Activated CD4-positive, CD25-positive, alpha-beta regulatory T cell (primary cell): ENCODE results near the gene MAPKAPK3.
A peak's percentile ranks its signal among the peaks of the same experiment; 100 is the strongest.

Experiments used
- DNase-seq, 4 experiments: peaks; one replicate each; lab custom pipeline; 2025; lab: John Stamatoyannopoulos, UW

Gene MAPKAPK3

DNA sequence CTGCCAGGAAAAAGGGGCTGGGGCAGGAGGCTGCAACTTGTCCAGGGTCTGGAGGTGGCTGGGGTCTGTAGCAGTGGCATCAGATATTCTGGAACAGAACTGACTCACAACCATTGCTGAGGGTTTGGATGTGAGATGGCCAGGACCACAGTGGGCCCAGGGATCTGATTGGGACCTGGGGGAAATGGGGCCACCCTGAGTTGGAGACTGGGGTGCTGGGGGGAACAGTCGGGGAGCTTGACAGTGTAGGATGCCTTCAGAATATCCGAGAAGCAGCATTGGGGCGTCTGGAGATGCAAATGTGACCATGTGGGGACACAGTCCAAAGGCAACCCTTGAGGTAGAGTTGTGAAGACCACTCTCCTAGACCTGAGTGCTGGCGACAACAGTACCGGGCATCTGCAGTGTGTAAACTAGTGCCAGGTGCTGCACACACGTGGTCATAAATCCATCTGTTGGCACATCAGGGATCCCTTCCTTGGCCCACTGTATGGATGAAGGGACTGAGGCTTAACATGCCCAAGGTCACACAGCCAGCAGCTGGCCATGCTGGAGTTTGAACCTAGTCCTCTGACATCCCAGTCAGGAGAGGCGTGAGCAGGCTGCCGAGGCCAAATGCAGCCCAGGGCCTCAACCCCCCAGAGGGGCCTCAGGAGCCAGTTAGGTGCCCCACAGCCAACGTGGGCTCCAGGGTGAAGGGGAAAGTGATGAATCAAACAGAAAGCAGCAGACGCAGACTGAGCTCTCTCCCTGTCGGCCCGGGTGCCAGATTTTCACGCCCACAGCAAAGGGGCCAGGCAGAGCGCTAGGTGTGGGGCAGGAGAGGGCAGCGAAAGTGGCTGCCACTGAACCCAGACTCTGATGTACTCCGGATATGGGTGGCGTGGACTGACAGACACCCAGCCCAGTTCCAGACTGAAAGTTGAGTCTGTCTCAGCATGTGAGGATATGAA is 28.9 kb upstream of the MAPKAPK3 start:
- peak in 3 of 4 experiments; percentile 19 to 59 (median 44) for DNase-seq

DNA sequence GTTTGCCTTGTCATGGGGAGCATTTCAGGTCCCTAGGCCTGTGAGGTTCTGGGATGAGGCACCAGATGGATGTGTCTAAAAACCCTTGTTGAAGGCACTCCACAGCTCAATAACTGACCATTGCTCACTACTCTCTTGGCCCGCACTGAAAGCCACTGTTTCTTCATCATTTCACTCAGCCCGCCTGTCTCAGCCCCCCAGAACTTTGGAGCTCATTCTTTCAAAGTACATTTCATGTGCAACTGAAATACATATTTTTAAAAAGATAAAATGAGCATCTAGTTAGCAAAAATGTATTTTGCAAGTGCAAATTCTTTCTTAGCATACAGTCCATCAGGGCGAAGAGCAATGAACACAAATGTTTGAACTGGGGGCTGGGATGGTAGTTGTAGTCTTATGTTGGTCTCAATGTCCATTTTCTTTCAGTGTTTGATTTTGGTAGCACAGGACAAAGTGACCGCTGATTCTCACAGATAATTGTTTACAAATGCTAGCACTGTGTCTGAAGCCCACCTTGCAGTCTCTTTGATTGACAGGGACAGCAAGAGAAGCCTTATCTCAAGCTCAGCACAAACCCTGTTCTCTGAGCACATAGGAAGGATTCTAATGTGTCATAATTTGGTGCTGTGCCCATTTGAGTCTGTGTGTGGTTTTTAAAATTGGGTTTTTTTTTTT is 28.1 kb upstream of the MAPKAPK3 start:
- no peak for DNase-seq

DNA sequence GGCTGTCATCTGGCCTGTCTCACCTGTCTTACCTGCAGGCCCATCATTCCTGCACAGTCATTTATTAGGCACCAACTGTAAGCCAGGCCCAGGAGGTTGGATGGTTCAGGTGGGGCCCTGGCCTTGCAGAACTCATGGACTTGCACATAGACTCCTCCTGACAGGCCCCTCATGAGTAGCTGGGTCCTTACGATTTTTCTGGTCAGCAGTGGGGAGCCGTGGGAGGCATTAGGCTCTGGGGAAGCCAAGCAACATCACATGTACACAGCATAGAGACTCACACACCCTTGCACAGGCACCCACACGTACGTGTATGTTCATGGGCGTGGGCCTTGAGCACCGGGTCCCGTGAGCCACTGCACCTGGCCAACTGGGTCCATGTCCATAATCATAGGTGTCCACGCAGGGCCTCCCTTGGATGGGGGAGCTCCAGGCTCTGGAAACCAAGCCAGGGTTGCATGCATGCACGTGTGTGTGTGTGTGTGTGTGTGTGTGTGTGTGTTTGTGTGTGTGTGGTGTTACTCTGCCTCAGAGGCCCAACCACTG is 25.7 kb upstream of the MAPKAPK3 start:
- DNase-seq: no peak

DNA sequence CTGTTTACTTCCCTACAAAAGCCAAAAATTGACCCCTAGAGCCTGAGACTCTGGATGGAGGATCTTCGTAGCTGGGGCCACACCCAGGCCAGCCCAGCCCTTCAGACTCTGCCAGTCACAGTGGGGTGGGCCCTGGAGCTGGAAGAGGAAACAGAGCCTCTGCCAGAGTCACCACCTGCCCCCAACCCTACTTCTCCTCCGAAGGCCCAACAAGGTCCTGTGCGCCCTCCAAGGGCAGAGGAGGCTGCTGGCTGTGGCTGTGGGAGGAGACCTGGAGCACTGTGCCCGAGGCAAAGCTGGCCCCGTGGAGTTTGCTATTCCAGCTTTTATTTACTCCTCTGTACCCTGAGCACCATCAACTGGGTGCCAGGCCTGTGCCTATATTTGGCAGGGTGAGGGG is 24.4 kb upstream of the MAPKAPK3 start:
- no peak for DNase-seq

DNA sequence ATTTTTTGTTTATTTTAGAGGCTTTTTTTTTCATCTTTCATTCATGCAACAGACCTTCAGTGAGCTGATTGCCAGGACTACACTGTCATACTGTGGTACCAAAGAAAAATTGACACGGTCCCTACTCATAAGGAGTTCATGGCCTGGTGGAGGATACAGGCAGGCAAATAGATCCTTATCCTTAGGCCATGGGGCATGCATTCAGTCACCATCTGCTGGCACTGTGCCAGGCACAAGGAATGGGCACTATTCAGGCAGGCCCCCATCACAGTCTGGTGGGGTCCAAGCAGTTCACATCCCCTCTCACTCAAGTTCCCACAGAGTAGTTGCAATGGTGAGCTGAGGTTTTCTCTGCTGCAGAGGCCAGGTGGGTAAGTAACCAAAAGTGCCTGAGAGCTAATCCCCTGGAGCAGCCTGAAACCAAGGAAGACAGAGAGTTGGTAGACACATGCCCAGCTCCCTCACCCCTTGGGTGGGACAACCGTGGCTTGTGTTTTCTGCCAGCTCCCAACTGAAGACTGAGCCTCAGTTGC is 22.6 kb upstream of the MAPKAPK3 start:
- DNase-seq: no peak

DNA sequence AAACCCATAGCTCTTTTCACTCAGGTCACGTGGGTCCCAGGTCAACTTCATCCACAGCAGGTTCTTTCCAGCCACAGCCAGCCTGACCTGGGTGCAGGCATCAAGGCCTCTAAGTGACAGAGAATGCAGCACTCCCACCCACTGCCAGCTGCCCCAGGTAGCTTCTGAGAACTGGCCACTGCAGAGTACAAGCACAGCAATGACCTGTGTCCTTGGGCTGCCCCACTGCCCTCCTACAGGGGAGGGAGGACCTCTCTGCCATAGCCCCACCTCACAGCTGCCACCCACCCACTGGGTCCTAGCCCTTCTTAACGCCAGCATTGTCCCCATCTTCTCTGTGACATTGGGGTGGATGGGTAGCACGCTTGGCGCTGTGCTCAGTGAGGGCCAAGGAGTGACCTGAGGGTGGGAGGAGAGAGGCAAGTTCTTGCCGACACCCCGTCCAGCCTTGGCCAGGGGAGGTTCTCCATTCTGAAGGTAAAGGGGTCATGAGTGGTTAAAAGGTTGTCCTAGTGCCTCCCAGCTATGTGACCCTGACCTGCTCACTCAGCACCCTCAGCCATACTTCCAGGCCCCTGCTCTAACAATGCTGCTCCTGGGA is 17.7 kb upstream of the MAPKAPK3 start:
- no peak for DNase-seq

DNA sequence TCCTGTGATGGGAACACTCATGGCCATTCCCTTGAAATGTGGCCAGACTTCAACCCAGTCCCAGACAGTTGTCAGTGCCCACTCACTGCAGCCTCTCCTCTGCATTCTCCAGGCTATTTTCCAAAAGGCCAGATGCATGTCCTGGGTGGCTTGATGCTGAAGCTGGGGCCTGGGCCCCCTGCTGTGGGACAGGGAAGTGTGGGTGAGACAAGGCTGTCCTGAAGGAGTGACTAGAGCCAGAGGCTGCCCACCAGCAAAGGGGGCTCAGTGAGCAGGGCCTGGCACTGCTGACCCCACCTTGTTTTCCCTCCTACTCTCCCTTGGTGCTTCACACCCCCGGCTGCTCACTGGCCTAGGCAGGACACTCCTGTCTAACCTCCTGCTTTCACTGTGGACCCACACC is 17.2 kb upstream of the MAPKAPK3 start:
- no peak for DNase-seq

DNA sequence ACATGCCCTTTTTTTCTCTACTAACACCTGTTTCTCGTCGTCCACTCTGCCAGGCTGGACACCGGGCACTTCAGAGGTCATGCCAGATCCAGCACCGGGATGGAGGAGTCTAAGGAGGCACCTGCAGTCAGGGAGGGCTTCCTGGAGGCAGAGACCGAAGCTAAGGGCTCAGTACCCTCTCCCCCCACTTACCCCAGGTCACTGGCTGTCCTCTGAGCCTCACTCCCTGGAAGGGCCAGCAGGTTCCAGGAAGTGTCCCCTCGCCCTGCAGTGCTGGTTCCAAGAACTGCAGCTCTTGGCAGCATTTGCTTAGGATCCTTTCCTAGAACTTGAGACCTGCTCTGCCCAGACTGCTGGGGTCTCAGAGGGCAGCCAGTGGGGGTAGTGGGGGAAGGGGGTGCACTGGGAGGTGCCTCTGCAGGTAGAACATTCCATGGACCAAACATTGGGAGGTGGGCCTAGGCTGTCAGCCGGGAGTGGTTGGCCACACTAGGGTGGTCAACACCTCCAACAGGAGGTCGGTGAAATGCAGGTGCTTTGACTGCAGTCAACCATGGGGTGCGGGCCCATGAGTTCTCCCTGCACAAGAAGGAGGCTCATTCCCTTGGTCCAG is 16.7 kb upstream of the MAPKAPK3 start:
- DNase-seq: no peak

DNA sequence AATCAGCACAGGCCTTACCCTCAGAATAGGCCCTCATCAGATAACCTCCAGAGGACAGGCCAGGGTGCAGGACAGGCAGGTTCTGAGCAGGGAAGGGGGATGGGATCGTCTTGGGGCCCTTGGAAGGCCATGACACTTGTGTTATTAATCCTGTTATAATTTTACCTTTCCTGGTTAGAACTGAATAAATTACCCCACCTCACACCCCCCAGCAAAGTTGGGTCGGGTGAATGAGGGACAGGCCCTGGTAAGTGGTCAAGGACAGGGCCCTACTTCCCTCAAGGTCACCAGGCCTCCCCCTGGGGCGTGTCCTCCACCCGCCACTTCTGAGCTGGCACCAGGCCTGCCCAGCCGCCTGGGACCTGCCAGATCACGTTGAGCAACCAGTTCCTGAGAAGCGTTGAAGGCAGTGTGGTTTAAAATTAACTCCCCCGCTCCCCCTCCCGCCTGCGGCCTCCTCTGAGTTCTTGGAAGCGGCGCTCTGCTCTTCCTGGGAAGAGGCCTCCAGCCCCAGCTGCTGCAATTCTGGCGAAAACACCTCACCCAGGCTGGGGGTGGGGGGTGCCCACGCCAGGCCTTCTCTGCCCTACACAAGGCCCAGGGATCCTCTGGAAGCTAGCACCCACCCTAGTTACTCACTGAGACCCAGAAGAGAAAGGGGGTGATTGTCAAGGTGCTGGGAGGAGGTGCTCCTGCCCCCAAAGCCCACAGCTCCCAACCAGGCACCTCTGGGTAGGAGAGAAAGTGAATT is 15.9 kb upstream of the MAPKAPK3 start:
- DNase-seq: peak; percentile 64 to 80 (median 76)

DNA sequence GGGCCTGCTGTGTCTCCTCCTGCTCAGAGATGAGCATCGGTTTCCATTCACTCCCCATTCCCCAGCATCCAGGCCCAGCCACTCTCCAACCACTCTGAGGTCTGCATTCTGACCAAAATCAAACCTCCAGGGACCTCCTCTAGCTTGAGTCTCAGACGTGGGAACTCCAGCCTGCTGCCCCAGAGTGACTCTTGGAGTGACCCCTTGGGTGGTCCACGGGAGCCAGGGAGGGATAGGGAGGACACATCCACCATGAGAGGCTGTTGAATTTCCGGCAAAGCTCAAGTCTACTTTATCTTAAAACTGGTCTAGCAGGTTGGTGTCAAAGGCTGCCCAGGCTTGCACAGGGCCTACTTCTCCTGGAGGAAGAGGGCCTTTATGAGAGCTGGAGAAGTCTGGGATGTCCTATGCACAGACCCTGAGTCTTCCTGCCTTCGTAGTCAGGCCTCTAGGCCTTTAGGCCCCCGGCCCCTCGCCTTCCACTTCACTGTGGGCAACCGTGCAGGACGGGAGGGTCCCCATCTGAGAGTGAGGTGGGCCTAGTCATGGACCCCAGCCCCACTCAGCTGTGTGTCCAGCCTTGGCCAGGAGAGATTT is 14.3 kb upstream of the MAPKAPK3 start:
- no peak for DNase-seq

DNA sequence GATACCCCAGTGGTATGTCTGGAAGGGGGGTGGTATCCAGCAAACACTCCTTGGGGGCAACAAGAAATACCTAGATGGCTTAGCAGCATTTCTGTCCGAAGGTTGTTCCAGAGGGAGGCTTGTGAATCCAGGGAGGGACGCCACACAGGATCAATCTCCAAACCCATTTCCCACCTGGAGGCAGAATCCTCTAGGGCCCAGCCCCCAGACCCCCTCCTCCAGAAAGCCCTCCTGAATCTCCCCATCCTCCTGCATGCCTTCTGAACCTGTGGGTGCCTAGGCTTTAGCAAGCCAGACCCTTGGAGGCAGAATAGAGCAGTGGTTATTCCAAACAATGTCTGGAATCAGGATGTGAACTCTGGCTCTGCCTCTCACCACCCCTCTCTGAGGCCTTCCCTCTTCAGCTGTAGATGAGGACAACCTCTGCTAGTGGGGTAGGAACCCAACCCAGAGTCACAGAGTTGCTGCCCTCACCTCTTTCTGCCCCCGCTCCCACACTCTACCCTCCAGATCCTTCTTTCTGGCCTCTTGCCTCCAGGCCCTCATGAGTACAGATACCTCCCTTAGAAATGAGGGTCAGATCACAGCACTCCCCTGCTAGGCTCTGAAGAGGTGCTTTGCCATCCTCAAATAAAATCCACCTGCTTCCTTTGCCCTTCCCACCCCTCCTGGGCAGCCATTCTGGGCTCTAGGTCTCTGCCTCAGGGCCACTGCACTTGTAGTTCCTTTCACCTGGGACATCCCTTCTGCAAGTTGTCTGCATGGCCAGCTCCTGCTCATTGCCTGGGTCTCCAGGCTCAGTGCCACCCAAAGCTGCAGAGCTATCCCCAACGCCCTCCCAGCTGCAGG is 13.5 kb upstream of the MAPKAPK3 start:
- no peak for DNase-seq

DNA sequence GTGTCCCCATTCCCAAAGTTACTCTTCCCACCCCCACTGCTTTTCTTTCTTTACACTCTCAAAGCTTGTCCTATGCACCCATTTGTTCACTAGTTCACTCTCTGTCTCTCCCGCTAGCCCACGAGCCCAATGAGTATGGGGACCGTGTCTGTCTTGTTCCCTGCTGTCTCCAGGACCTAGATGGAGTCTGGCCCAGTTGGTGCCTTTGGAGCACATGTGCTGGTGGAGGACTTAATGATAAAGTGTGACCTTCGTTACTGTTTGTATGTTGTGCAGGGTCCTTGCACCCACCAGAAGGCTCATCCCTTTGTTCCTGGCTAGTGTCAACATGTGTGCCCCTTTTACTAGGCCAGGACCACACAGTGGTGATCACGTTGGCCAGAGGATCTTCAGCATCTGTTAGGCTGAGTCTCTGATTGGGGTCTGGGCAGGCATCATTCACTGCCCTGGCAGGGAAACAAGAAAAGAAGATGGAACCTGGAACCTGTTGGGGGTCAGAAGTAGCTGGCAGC is 12.8 kb upstream of the MAPKAPK3 start:
- DNase-seq: no peak

DNA sequence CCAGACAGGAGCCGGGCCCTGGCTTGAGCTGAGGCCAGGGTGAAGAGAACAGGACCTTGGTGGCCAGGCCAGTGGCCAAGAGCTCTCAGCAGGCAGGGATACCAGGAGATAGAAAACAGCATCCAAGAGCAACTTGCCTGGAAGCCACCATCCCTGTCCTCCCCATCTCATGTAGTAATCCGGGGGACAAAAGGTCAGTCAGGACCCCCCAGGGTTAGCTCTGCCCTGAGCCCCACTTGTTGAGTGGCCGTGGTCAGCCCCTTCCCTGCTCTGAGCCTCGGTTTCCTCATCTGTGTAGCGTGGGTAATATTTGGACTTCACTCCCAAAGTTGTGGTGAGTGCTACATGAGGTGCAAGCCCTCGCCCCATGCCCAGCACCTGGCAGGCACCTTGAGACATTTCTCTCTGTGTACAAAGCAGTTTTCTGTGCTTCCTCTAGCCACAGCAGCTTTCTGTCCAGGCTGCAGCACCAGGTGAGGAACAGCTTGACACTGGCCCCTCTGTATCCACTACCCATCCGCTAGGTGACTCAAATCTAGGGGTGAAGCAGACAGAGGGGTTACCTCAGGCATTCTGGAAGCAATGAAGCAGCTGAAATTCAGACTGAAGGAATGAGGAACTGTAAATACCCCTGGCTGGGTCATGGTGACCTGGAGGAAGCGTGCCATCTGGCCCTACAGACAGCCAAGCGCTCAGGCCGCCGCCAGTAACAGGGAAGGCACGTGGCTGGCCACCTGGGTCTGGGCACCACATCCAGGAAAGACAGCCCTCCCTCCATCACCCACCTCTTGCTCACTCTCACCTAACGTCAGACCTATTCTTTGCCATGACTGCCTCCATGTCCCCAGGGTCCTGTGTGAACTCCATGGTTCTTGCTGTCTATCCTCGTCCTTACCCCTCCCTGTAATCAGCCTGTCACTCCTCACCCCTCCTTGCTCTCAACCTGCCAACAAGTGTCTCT is 12.0 kb upstream of the MAPKAPK3 start:
- DNase-seq: no peak

DNA sequence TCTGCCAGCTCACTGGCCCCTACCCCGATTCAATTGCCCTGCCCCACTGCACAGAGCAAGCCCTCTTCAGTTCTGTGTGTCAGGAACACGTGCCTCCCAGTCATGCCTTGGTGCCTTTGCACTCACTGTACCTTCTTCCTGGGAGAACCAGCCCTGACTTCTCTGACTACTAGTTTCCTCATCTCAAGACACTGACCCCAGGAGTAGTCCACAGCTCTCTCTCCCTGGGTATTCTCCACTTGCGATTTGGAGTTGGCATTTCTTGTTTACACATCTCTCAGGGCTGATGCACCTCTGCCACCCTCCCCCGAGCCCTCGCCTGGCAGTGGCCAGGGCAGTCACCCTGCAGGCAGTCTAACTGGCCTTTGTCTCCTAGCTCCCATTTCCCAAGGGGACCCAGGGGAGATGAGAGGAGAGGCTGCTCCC is 11.0 kb upstream of the MAPKAPK3 start:
- DNase-seq: no peak

DNA sequence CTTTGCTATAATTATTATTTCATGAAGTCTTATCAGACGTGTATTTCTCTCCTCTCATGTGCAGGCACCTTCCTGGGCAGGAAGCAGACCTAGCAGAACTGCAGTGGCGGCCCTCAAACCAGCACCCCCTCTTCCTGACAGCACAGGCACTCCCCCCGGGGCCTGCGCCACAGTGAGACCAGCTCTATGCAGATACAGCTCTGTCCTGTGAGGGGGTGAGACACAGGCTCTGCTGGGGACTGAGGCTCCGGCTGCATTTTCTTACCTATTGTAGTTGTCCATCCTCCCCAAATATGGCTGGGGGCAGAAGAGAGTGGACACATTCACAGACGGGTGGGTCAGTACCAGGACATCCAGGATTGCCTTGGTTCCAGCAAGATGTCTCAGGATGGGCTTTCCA is 10.4 kb upstream of the MAPKAPK3 start:
- DNase-seq: no peak

DNA sequence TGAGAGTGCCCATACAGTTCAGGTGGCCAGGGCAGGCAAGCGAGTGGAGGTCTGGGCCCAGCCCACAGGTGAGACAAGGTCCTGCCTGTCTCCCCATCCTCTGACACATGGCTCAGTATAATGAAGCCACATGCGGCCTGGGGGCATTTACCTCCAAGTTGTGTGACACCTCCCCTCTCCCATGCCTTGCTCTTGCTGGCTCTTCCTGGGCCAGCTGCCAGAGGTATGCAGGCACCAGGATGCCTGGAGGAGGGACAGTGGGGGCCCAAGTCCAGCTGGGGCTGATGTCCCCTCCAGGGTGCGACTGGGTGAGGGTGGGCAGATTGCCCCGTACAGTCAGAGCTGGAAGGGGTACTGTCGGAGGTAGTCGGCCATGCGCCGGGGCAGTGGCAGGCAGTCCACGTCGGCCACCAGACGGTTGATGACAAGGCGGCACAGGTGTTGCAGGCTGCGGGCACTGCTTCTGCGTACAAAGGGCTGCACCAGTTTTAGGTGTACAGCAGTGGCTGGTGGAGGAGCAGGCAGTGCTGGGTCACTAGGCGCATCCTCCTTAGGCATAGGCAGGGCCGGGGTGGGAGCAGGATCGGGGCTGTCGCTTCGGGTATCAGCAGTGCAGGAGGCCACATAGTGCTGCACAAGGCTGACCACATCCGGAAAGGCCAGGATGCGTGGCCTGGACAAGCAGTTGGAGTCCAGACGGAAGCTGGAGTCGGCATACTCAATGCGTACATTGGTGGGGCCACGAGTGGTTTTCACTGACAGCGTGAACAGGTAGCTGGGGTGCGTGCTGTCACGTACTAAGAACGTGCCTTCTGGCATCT is 9.5 kb upstream of the MAPKAPK3 start:
- DNase-seq: no peak

DNA sequence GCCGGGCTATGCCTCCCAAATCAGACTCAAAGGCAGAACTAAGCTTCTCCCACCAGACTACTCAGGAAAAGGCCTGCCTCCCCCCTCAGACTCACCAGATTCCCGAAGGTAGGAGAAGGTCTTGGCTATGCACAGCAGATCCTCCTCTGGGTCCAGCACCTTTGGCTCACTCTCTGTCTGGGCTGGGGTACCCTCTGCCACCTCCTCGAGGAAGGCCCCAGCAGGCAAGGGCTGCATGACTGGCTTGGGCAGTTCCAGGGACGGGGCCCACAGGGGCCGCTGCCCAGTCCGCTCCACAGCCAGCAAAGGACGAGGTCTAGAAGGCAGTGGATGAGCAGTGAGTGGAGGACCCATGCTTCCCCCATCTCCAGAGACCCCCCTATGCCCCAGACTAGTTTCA is 8.7 kb upstream of the MAPKAPK3 start:
- DNase-seq: no peak
